Measurements from ENCODE around the gene TGFBR3. TPM values are rescaled to one million over a fixed set of nuclear protein-coding genes. Genes with fewer than 3 reads are reported as not detected.
A peak's percentile ranks its signal among the peaks of the same experiment; 100 is the strongest.

TGFBR3 gene
- total RNA-seq, 1 donor from 2014 or later = 4.9 TPM

DNA sequence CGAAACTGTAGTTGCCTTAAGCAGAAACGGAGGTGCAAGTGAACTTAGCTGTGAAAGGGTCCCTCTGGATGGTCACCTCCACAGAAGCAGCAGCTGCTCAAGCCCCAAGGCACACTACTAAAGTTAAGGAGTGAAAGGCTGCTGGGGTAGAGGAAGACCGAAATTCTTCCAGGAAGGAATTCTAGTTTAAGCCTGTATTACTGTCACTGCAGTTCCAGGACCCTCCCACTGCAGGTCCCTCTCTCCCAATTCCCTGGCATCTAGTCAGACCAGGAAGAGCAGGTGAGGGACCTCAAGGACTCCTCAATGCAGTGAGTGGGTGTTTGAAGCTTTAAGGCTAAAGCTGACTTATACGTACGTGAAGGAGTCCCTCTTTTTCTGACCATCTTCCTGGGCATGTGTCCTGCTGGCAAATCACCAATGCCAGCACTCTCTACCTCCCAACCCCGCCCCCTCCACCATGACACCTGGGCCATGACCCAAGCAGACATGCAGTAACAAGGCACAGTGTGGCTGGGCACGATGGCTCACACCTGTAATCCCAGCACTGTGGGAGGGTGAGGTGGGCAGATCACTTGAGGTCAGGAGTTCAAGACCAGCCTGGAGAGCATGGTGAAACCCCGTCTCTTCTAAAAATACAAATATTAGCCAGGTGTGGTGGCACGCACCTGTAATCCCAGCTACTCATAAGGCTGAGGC, 57.2 kb downstream of the TGFBR3 start:
- peak overlapping the region; percentile 1 for H3K27ac Mint-ChIP-seq

DNA sequence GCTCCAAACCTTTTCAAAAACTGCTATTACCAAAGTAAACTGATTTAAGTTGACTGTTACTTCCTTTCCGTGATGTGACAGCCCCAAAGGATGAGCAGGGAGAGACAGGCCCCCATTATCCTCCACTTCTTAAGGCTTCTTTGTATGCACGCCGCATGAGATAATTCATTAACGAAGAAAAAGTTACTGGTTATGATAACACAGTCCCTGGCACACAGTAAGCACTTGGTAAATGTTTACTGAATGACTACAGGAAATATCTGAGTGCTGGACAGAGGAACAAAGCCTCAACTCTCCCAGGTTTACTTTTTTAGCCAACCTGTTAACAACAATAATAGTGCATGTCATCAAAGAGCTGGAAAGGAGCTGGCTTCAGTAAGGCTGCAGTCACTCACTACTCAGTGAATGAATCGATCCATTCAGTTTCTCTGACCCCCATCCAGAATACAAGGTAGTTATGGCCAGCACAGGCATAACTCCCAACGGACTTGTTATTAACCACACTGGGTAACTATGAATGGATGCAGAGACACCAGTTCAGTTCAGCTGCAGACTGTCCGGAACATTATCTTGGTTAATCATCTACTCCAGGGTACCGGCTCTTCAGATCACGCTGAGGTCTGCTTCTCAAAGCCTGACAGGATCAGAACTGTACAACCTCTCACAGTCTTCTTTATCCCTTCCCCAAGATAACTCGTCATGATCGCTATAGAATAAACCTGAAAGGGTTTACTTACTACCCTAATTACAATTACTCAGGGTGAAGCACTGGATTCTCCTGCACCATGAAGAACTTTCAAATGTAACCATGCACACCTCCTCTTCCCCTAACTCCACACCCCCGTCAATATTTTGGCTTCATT, 58.3 kb downstream of the TGFBR3 start:
- H3K4me1 Mint-ChIP-seq (ENCODE audit: low read depth) = peaks cover 30% of the 10 kb centered on the region
- H3K27me3 Mint-ChIP-seq = no peaks in the 10 kb centered on the region
- no peak for DNase-seq (ENCODE audit: low spot score, unreplicated experiment)
- H3K36me3 Mint-ChIP-seq (ENCODE audit: insufficient read depth) = no peaks in the 10 kb centered on the region
- TF ChIP-seq, protein P1, sequence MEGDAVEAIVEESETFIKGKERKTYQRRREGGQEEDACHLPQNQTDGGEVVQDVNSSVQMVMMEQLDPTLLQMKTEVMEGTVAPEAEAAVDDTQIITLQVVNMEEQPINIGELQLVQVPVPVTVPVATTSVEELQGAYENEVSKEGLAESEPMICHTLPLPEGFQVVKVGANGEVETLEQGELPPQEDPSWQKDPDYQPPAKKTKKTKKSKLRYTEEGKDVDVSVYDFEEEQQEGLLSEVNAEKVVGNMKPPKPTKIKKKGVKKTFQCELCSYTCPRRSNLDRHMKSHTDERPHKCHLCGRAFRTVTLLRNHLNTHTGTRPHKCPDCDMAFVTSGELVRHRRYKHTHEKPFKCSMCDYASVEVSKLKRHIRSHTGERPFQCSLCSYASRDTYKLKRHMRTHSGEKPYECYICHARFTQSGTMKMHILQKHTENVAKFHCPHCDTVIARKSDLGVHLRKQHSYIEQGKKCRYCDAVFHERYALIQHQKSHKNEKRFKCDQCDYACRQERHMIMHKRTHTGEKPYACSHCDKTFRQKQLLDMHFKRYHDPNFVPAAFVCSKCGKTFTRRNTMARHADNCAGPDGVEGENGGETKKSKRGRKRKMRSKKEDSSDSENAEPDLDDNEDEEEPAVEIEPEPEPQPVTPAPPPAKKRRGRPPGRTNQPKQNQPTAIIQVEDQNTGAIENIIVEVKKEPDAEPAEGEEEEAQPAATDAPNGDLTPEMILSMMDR (IDR thresholded peaks at IDR 0.05; ENCODE audit: unreplicated experiment) = no peak
- no peaks in the 10 kb centered on the region for H3K9me3 Mint-ChIP-seq (ENCODE audit: low read depth)
- H3K27ac Mint-ChIP-seq = peak overlapping the region; percentile 47
- no peak overlapping the region for H3K4me3 Mint-ChIP-seq (ENCODE audit: low read depth)

More for the DNA sequence above, 57.2 kb downstream of the TGFBR3 start:
- Mint-ChIP-seq H3K27me3 (no peaks in the 10 kb centered on the region), H3K4me3 (ENCODE audit: low read depth) (no peak overlapping the region), H3K4me1 (ENCODE audit: low read depth) (peaks cover 30% of the 10 kb centered on the region), H3K36me3 (ENCODE audit: insufficient read depth) (no peaks in the 10 kb centered on the region), H3K9me3 (ENCODE audit: low read depth) (no peaks in the 10 kb centered on the region)
- TF ChIP-seq, protein P1 (IDR thresholded peaks at IDR 0.05; ENCODE audit: unreplicated experiment) = no peak
- DNase-seq (ENCODE audit: low spot score, unreplicated experiment) = no peak

DNA sequence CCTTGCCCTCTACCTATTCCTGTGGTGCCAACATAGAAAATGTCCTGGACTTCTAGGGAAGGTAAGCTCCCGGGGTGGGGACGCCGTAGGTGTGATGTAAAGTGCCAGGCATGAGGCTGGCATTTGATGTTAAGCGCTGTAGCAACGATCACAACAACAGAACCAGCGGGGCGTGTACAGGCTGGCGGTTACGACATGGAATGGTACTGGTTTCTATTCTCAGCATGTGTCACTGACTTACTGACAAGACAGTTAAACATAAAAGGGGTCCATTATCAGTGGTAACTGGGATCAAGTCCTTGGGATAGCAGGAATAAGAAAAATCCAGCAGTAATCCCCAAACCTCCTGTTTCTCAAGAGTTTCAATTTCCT, 58.9 kb downstream of the TGFBR3 start:
- Mint-ChIP-seq H3K9me3 (ENCODE audit: low read depth) (no peaks in the 10 kb centered on the region), H3K4me1 (ENCODE audit: low read depth) (peaks cover 27% of the 10 kb centered on the region), H3K27ac (peak overlapping the region; percentile 78), H3K36me3 (ENCODE audit: insufficient read depth) (no peaks in the 10 kb centered on the region), H3K4me3 (ENCODE audit: low read depth) (no peak overlapping the region), H3K27me3 (no peaks in the 10 kb centered on the region)
- TF ChIP-seq, protein P1 (IDR thresholded peaks at IDR 0.05; ENCODE audit: unreplicated experiment) = no peak
- DNase-seq (ENCODE audit: low spot score, unreplicated experiment) = no peak

DNA sequence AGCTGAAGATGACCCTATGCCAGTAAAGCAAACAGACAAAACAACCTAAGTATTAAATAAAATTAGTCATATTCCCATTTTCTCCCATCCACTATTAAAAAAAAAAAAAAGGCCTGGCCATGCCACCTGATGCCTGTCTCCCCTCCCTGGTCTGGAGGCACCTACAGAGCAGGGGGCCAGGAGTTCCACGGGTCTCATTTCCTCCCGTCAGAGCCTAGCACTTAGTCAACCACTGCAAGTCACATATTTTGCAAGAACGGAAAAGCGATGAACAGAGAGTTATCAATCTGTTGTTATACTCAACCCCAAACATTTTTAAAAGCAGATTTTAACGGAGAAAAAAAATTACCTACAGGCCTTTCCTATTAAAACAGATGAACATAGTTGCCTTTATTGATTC, 59.3 kb downstream of the TGFBR3 start:
- Mint-ChIP-seq H3K9me3 (ENCODE audit: low read depth) (no peaks in the 10 kb centered on the region), H3K36me3 (ENCODE audit: insufficient read depth) (no peaks in the 10 kb centered on the region), H3K4me3 (ENCODE audit: low read depth) (no peak overlapping the region), H3K27ac (peak overlapping the region; percentile 78), H3K27me3 (no peaks in the 10 kb centered on the region), H3K4me1 (ENCODE audit: low read depth) (peaks cover 25% of the 10 kb centered on the region)
- DNase-seq (ENCODE audit: low spot score, unreplicated experiment) = no peak
- TF ChIP-seq, protein P1 (IDR thresholded peaks at IDR 0.05; ENCODE audit: unreplicated experiment) = no peak

DNA sequence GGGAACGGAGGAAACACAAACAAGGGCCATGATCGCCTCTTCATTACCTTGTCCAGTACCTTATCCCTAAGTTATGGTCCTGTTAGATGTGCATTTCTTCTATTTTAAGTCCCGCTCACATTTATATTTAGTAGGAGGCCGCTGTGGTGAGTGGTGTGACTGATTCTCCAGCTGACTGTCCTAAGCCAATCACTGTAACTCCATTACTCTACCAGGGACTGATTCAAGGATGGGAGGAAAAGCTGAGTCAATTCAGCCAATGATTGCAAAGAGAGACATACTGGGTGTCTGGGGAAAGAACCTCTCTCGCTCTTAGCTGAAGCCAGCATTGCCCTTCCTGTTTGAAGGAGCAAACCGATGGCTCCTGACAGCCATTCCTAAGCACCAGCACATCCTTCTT, 59.7 kb downstream of the TGFBR3 start:
- Mint-ChIP-seq H3K9me3 (ENCODE audit: low read depth) (no peaks in the 10 kb centered on the region), H3K27ac (peak overlapping the region; percentile 54)

More for the DNA sequence above, 59.7 kb downstream of the TGFBR3 start:
- H3K27me3 Mint-ChIP-seq = no peaks in the 10 kb centered on the region
- no peak overlapping the region for H3K4me3 Mint-ChIP-seq (ENCODE audit: low read depth)
- TF ChIP-seq, protein P1 (IDR thresholded peaks at IDR 0.05; ENCODE audit: unreplicated experiment) = no peak
- H3K36me3 Mint-ChIP-seq (ENCODE audit: insufficient read depth) = no peaks in the 10 kb centered on the region
- no peak for DNase-seq (ENCODE audit: low spot score, unreplicated experiment)
- peaks cover 21% of the 10 kb centered on the region for H3K4me1 Mint-ChIP-seq (ENCODE audit: low read depth)

Measured in progenitor cell of endocrine pancreas (in vitro differentiated cells).